RWPE2 (cell line): ENCODE results near the gene KPNA6.

Experiments used
- ATAC-seq: fragments of 200-7000 bp; cut with Tn5 transposase; 3 replicates; pipeline ENCODE4 v1.9.1; 2021; ENCODE audit warnings: low read depth
- DNase-seq: peaks from one replicate; pipeline ENCODE4 v3.0.0-alpha.2; 2020; ENCODE audit warnings: low spot score
- H3K27ac ChIP-seq: fragments of 450-650 bp; 2 replicates; pipeline ENCODE4 v1.5.1; 2017; ENCODE audit warnings: mild to moderate bottlenecking; ENCODE audit not compliant: poor library complexity, severe bottlenecking
- H3K27me3 ChIP-seq: fragments of 250-450 bp; sonication (Bioruptor Pico); 2 replicates; pipeline ENCODE4 v1.5.1; 2021; ENCODE audit warnings: mild to moderate bottlenecking, moderate library complexity; ENCODE audit not compliant: insufficient read depth, poor library complexity, severe bottlenecking
- H3K36me3 ChIP-seq: fragments of 250-450 bp; sonication (Bioruptor Pico); 2 replicates; pipeline ENCODE4 v1.5.1; 2020; ENCODE audit warnings: low read depth, mild to moderate bottlenecking, moderate library complexity
- H3K4me1 ChIP-seq: fragments of 250-450 bp; sonication (Bioruptor Pico); 2 replicates; pipeline ENCODE4 v1.5.1; 2021; ENCODE audit warnings: mild to moderate bottlenecking, moderate library complexity; ENCODE audit not compliant: insufficient read depth, poor library complexity, severe bottlenecking
- H3K4me3 ChIP-seq: fragments of 250-450 bp; sonication (Bioruptor Pico); 2 replicates; pipeline ENCODE4 v1.5.1; 2021; ENCODE audit warnings: mild to moderate bottlenecking, moderate library complexity; ENCODE audit not compliant: severe bottlenecking
- H3K9me3 ChIP-seq: fragments of 250-450 bp; sonication (Bioruptor Pico); 2 replicates; pipeline ENCODE4 v1.5.1; 2021; ENCODE audit warnings: mild to moderate bottlenecking, moderate library complexity; ENCODE audit not compliant: severe bottlenecking
- CTCF ChIP-seq: fragments of 450-650 bp; IDR thresholded peaks from one replicate; pipeline ENCODE4 v1.5.1; 2017; ENCODE audit warnings: mild to moderate bottlenecking, moderate library complexity; ENCODE audit not compliant: poor library complexity, severe bottlenecking

The KPNA6 gene

GRCh38 chr1:32182060-32182459 is 74.2 kb downstream of the KPNA6 start:
- ATAC-seq, result no peak
- H3K27me3 ChIP-seq, result no peaks in the 10 kb centered on the region
- H3K36me3 ChIP-seq, result peaks cover 64% of the 10 kb centered on the region
- H3K9me3 ChIP-seq, result no peaks in the 10 kb centered on the region
- no peak for TF ChIP-seq CTCF
- H3K27ac ChIP-seq, result peak overlapping the region; percentile 77
- no peak overlapping the region for H3K4me3 ChIP-seq
- DNase-seq, result no peak
- H3K4me1 ChIP-seq, result peaks cover 13% of the 10 kb centered on the region

GRCh38 chr1:32184650-32185049 is 76.8 kb downstream of the KPNA6 start:
- Histone ChIP-seq H3K9me3 (no peaks in the 10 kb centered on the region), H3K36me3 (peaks cover 89% of the 10 kb centered on the region), H3K4me1 (peaks cover 10% of the 10 kb centered on the region), H3K27me3 (no peaks in the 10 kb centered on the region), H3K4me3 (no peak overlapping the region), H3K27ac (no peak overlapping the region)
- TF ChIP-seq CTCF, result no peak
- DNase-seq (no peak), ATAC-seq (no peak)

GRCh38 chr1:32186077-32186476 is 78.2 kb downstream of the KPNA6 start:
- TF ChIP-seq CTCF, result no peak
- ATAC-seq (no peak), DNase-seq (no peak)
- Histone ChIP-seq H3K36me3 (peaks cover 94% of the 10 kb centered on the region), H3K27ac (no peak overlapping the region), H3K27me3 (no peaks in the 10 kb centered on the region), H3K4me3 (no peak overlapping the region), H3K9me3 (no peaks in the 10 kb centered on the region), H3K4me1 (peaks cover 8% of the 10 kb centered on the region)

- Histone ChIP-seq H3K36me3 (peaks cover 94% of the 10 kb centered on the region), H3K4me1 (peaks cover 3% of the 10 kb centered on the region), H3K4me3 (no peak overlapping the region), H3K27me3 (no peaks in the 10 kb centered on the region), H3K27ac (no peak overlapping the region), H3K9me3 (no peaks in the 10 kb centered on the region)
- ATAC-seq, result no peak
- no peak for DNase-seq
- no peak for TF ChIP-seq CTCF
Observed at GRCh38 chr1:32186491-32186890, 78.6 kb downstream of the KPNA6 start.

- Histone ChIP-seq H3K4me3 (no peak overlapping the region), H3K4me1 (peaks cover 3% of the 10 kb centered on the region), H3K36me3 (peaks cover 94% of the 10 kb centered on the region), H3K27ac (no peak overlapping the region), H3K9me3 (no peaks in the 10 kb centered on the region), H3K27me3 (no peaks in the 10 kb centered on the region)
- ATAC-seq, result no peak
- no peak for DNase-seq
- TF ChIP-seq CTCF, result no peak
Observed at GRCh38 chr1:32187850-32188249, 80.0 kb downstream of the KPNA6 start.
